Breast epithelium (tissue), 4 donors: ENCODE measurements around the gene FADS2. TPM values are rescaled to one million over a fixed set of nuclear protein-coding genes. Genes with fewer than 3 reads are reported as not detected.

Source experiments
- DNase-seq, 2 donors: peaks; one replicate each; pipeline ENCODE4 v3.0.0-alpha.2; 2019; ENCODE audit warnings: low spot score in 2 of 2
- H3K27ac ChIP-seq, 2 donors: fragments of 200-600 bp; sonication (generic) in 1 of 2; one replicate each; pipeline ENCODE4 v1.5.1; 2016 to 2019; ENCODE audit warnings: mild to moderate bottlenecking in 1 of 2
- H3K27me3 ChIP-seq, 2 donors: fragments of 200-600 bp; sonication (generic) in 1 of 2; one replicate each; pipeline versions ENCODE4 v1.5.1 to v1.6.0; 2017 to 2019; ENCODE audit warnings: control low read depth in 1 of 2, mild to moderate bottlenecking in 1 of 2
- H3K36me3 ChIP-seq: fragments of 200-600 bp; one replicate; pipeline ENCODE4 v1.5.1; 2019
- H3K4me1 ChIP-seq, 2 donors: fragments of 200-600 bp; sonication (generic); one replicate each; pipeline ENCODE4 v1.5.1; 2016 to 2019; ENCODE audit warnings: control low read depth in 1 of 2
- H3K4me3 ChIP-seq, 3 donors: fragments of 200-600 bp; sonication (generic); 1 replicate in 2 of 3; 2 replicates in 1 of 3; pipeline ENCODE4 v1.5.1; 2016 to 2019; ENCODE audit warnings: mild to moderate bottlenecking in 3 of 3, moderate library complexity in 2 of 3
- H3K9me3 ChIP-seq, 2 donors: fragments of 200-600 bp; sonication (generic) in 1 of 2; one replicate each; pipeline ENCODE4 v1.5.1; 2016 to 2019; ENCODE audit warnings: control low read depth in 1 of 2
- CTCF ChIP-seq, 3 donors: fragments of 450-650 bp; IDR thresholded peaks; one replicate each; pipeline ENCODE4 v1.5.1; 2016 to 2017; ENCODE audit warnings: antibody characterized with exemption in 3 of 3, mild to moderate bottlenecking in 3 of 3, moderate library complexity in 3 of 3
- POLR2A ChIP-seq: fragments of 450-650 bp; IDR thresholded peaks from one replicate; pipeline ENCODE4 v1.6.1; 2016; ENCODE audit warnings: antibody characterized with exemption, mild to moderate bottlenecking, moderate library complexity
- POLR2AphosphoS5 ChIP-seq, 3 donors: sonication (generic); formaldehyde crosslinking; IDR thresholded peaks; one replicate each; pipeline ENCODE4 v1.6.1; 2017; ENCODE audit warnings: antibody characterized with exemption in 3 of 3
- intact Hi-C: fragments of 100-400 bp; cut with DNase I; formaldehyde crosslinking; loops from one replicate; pipeline ENCODE4 v1.15.1; 2023; ENCODE audit warnings: low total_unique reads
- total RNA-seq, 3 donors: library from RNA; depleted of rRNA; stranded (reverse); fragments of >200 nt; gene quantifications; one replicate each; pipeline ENCODE4 v1.1.0, GENCODE V29; 2016

The FADS2 gene
- total RNA-seq, 3 donors from 2014 or later: 5.6 to 35.8 (median 7.5) TPM

GRCh38 chr11:61830237-61831105 lies 2.4 kb downstream of the FADS2 start:
- no peak overlapping the region for H3K27ac ChIP-seq
- intact Hi-C loops: no loop called here
- DNase-seq: no peak

GRCh38 chr11:61832207-61832606 lies 4.1 kb downstream of the FADS2 start:
- H3K4me1 ChIP-seq: peaks cover 0 to 5% of the 10 kb centered on the region in 2 donors
- TF ChIP-seq POLR2A (no peak), CTCF (IDR thresholded peaks at IDR 0.05) (no peak), POLR2AphosphoS5 (IDR thresholded peaks at IDR 0.05) (no peak)

More at GRCh38 chr11:61830237-61831105, 2.4 kb downstream of the FADS2 start:
- Histone ChIP-seq H3K4me3 (no peak overlapping the region), H3K27me3 (no peaks in the 10 kb centered on the region), H3K4me1 (peaks cover 0 to 5% of the 10 kb centered on the region in 2 donors), H3K36me3 (no peaks in the 10 kb centered on the region), H3K9me3 (no peaks in the 10 kb centered on the region)
- TF ChIP-seq POLR2A: no peak

GRCh38 chr11:61832754-61833153 lies 4.7 kb downstream of the FADS2 start:
- Histone ChIP-seq H3K4me1 (peaks cover 0 to 5% of the 10 kb centered on the region in 2 donors), H3K9me3 (no peaks in the 10 kb centered on the region), H3K36me3 (no peaks in the 10 kb centered on the region), H3K27ac (no peak overlapping the region), H3K4me3 (no peak overlapping the region), H3K27me3 (no peaks in the 10 kb centered on the region)
- TF ChIP-seq POLR2AphosphoS5 (IDR thresholded peaks at IDR 0.05): no peak
- no peak for TF ChIP-seq CTCF (IDR thresholded peaks at IDR 0.05)
- no peak for TF ChIP-seq POLR2A
- intact Hi-C loops: no loop called here
- DNase-seq: no peak

More at GRCh38 chr11:61832207-61832606, 4.1 kb downstream of the FADS2 start:
- intact Hi-C loops: no loop called here
- Histone ChIP-seq H3K27ac (no peak overlapping the region), H3K9me3 (no peaks in the 10 kb centered on the region), H3K4me3 (no peak overlapping the region), H3K36me3 (no peaks in the 10 kb centered on the region), H3K27me3 (no peaks in the 10 kb centered on the region)
- no peak for DNase-seq

- peaks cover 0 to 2% of the 10 kb centered on the region in 2 donors for H3K4me1 ChIP-seq
- no peaks in the 10 kb centered on the region for H3K9me3 ChIP-seq
- H3K36me3 ChIP-seq: no peaks in the 10 kb centered on the region
- no peak overlapping the region for H3K4me3 ChIP-seq
- H3K27ac ChIP-seq: no peak overlapping the region
- H3K27me3 ChIP-seq: no peaks in the 10 kb centered on the region
- no peak for DNase-seq
- intact Hi-C loops: no loop called here
- no peak for TF ChIP-seq POLR2A
- TF ChIP-seq CTCF (IDR thresholded peaks at IDR 0.05): no peak
- TF ChIP-seq POLR2AphosphoS5 (IDR thresholded peaks at IDR 0.05): no peak
These were observed 5.4 kb downstream of the FADS2 start for GRCh38 chr11:61833471-61833870.

- intact Hi-C loops: no loop called here
- TF ChIP-seq POLR2A (no peak), CTCF (IDR thresholded peaks at IDR 0.05) (no peak), POLR2AphosphoS5 (IDR thresholded peaks at IDR 0.05) (no peak)
- Histone ChIP-seq H3K4me1 (no peaks in the 10 kb centered on the region), H3K36me3 (no peaks in the 10 kb centered on the region), H3K27ac (no peak overlapping the region), H3K4me3 (no peak overlapping the region), H3K27me3 (no peaks in the 10 kb centered on the region), H3K9me3 (no peaks in the 10 kb centered on the region)
- no peak for DNase-seq
These were observed 5.8 kb downstream of the FADS2 start for GRCh38 chr11:61833926-61834277.
